ENCODE data around the gene TCP11L1.

DNA sequence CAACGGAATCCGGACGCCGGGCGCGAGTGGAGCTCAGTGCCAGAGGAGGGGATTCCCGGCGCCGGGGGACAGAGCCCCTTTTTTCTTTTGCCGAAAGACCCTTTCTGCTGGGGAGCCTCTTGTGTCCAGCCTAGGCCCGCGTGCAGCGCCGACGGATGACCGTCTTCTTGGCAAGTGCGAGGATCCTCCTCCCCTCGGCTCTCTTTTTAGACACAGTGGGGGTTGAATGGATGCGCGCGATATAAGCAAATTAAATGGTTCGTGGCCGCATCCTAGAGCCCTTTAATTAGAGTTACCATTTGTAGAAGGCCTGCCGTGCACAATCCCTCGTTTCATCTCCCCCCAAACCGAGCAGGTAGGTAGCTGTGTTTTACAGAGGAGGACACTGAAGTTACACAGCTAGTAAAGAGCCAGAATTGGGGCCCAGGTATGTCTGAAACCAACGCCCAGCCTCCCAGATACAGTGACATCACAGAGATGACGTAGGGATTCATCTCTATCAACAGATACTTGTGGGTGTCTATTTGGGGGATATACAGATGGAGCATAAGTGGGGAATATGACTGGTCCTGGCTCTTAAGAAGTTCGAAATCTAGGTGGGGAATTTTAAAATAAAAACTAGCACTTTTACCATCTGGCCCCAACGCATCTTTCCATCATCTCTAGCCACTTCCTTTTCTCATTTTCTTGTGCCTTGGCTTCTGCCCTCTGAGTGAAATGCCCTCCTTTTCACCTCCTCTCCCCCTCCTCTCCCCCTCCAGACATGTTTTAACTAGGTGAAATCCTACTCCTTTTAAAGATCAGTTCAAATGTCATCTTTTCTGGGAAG lies 875 bp downstream of the TCP11L1 start:
- TF ChIP-seq, protein P1, sequence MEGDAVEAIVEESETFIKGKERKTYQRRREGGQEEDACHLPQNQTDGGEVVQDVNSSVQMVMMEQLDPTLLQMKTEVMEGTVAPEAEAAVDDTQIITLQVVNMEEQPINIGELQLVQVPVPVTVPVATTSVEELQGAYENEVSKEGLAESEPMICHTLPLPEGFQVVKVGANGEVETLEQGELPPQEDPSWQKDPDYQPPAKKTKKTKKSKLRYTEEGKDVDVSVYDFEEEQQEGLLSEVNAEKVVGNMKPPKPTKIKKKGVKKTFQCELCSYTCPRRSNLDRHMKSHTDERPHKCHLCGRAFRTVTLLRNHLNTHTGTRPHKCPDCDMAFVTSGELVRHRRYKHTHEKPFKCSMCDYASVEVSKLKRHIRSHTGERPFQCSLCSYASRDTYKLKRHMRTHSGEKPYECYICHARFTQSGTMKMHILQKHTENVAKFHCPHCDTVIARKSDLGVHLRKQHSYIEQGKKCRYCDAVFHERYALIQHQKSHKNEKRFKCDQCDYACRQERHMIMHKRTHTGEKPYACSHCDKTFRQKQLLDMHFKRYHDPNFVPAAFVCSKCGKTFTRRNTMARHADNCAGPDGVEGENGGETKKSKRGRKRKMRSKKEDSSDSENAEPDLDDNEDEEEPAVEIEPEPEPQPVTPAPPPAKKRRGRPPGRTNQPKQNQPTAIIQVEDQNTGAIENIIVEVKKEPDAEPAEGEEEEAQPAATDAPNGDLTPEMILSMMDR (IDR thresholded peaks at IDR 0.05), result no peak
- TF ChIP-seq POLR2A (IDR thresholded peaks at IDR 0.05) (no peak), EP300 (IDR thresholded peaks at IDR 0.05) (no peak), POLR2AphosphoS5 (IDR thresholded peaks at IDR 0.05) (no peak)
